Transverse colon (tissue), 3 donors: ENCODE data around the gene NUP98.

Experiments
- POLR2A ChIP-seq: fragments of 450-650 bp; IDR thresholded peaks from one replicate; pipeline ENCODE4 v1.6.1; 2016; ENCODE audit warnings: antibody characterized with exemption, mild to moderate bottlenecking, moderate library complexity
- POLR2AphosphoS5 ChIP-seq, 3 donors: sonication (generic); formaldehyde crosslinking; IDR thresholded peaks; one replicate each; pipeline ENCODE4 v1.6.1; 2016; ENCODE audit warnings: antibody characterized with exemption in 3 of 3

DNA sequence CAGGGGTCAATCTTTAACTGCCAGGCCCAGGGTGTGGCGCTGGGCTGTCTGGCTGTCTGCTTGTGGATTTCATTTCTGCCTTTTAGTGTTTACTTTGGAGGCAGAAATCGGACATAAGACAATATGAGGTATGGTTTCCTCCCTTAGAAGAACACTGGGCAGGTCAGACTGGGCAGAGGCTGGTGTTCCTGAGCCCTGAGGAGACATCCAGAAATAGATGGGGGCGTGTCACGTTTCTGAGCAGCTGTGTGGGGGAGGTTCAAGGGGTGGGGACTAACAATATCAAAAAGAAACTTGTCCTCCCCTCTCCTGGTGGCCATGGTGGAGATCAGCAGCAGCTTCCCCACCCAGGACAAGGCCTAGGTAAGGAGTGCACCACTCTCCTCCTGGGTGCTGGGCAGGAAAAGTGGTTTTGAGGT, 152.5 kb downstream of the NUP98 start, which contains the start of gene ART1:
- TF ChIP-seq POLR2AphosphoS5 (IDR thresholded peaks at IDR 0.05) (no peak), POLR2A (no peak)
